Measurements from ENCODE around the gene ATP2B2. TPM values are rescaled to one million over a fixed set of nuclear protein-coding genes. Genes with fewer than 3 reads are reported as not detected.

The ATP2B2 gene
- total and polyA plus RNA-seq, 9 of the 15 experiments (the other 6 are each of a cell fraction or from before 2014, with no cell fraction given): 0.06 TPM; not detected in 8

GRCh38 chr3:10459954-10460754 lies 45.2 kb downstream of the ATP2B2 start (continued):
- TF ChIP-seq ZBTB43 (CRISPR knock-in tag; IDR thresholded peaks at IDR 0.05) (peak; percentile 96), ZBTB5 (IDR thresholded peaks at IDR 0.05) (no peak), RREB1 (CRISPR knock-in tag; IDR thresholded peaks at IDR 0.05) (no peak), ZNF592 (IDR thresholded peaks at IDR 0.05) (no peak), SREBF1 (IDR thresholded peaks at IDR 0.05; ENCODE audit: borderline replicate concordance, low read depth, low read length) (peak; percentile 91; the same call in 1 of the 2 replicates), IRF9 (tag; IDR thresholded peaks at IDR 0.05) (0 out of 2 replicates have a peak, but pooled peaks have one; percentile 11), MECOM (CRISPR knock-in tag; IDR thresholded peaks at IDR 0.05) (peak; percentile 83), ATF1 (CRISPR knock-in tag; IDR thresholded peaks at IDR 0.05) (peak; percentile 62; the same call in 1 of the 2 replicates), ATF1 (tag; IDR thresholded peaks at IDR 0.05) (no peak), STAT5B (CRISPR knock-in tag; IDR thresholded peaks at IDR 0.05) (no peak)
